MM.1S (cell line): Measurements from ENCODE around the gene SLC49A3.

ENCODE experiments used
- EZH2 ChIP-seq: fragments of 300-600 bp; sonication (generic); optimal IDR thresholded peaks from 2 replicates; pipeline ENCODE3; 2017; ENCODE audit warnings: low read depth, mild to moderate bottlenecking, antibody characterized with exemption, low read length, mixed read lengths
- EZH2phosphoT487 ChIP-seq: fragments of 300-600 bp; sonication (generic); IDR thresholded peaks from 2 replicates; pipeline ENCODE4 v1.6.1; 2018; ENCODE audit warnings: antibody characterized with exemption, low read length
- TF ChIP-seq, protein P1 (sequence below): fragments of 300-600 bp; sonication (generic); IDR thresholded peaks from 2 replicates; pipeline ENCODE4 v1.5.1; 2016; ENCODE audit warnings: antibody characterized with exemption, low read length, mixed read lengths

DNA sequence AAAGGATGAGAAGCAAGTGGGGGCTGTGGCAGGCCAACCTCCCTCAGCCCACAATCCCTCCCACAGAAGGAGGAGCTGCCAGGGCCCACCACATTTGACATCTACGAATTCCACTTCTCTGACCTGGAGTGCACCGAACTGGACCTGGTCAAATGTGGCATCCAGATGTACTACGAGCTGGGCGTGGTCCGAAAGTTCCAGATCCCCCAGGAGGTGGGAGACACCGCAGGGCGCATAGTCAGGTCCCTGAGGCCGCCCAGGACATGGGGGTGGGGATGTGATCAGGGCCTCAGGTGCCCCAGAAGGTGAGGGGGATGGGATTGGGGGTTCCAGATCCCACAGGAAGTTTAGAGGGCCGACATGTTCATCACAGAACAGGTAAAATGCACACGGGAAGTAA is 28.6 kb downstream of the SLC49A3 start:
- TF ChIP-seq, protein P1, sequence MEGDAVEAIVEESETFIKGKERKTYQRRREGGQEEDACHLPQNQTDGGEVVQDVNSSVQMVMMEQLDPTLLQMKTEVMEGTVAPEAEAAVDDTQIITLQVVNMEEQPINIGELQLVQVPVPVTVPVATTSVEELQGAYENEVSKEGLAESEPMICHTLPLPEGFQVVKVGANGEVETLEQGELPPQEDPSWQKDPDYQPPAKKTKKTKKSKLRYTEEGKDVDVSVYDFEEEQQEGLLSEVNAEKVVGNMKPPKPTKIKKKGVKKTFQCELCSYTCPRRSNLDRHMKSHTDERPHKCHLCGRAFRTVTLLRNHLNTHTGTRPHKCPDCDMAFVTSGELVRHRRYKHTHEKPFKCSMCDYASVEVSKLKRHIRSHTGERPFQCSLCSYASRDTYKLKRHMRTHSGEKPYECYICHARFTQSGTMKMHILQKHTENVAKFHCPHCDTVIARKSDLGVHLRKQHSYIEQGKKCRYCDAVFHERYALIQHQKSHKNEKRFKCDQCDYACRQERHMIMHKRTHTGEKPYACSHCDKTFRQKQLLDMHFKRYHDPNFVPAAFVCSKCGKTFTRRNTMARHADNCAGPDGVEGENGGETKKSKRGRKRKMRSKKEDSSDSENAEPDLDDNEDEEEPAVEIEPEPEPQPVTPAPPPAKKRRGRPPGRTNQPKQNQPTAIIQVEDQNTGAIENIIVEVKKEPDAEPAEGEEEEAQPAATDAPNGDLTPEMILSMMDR = no peak
- TF ChIP-seq EZH2 = no peak
- no peak for TF ChIP-seq EZH2phosphoT487
